NCI-H1417 treated with DMSO at 0.1 percent for 48 hours (cell line): ENCODE measurements around the gene SC5D.

ENCODE experiments used
- DNase-seq: peaks from one replicate; lab custom pipeline; 2025; lab: John Stamatoyannopoulos, UW

The SC5D gene

GRCh38 chr11:121329781-121330395 lies 37.3 kb downstream of the SC5D start:
- DNase-seq: no peak

GRCh38 chr11:121330614-121331435 lies 38.3 kb downstream of the SC5D start:
- no peak for DNase-seq

- DNase-seq: no peak
Observed at GRCh38 chr11:121334973-121335710, 42.6 kb downstream of the SC5D start.

- no peak for DNase-seq
Observed at GRCh38 chr11:121336279-121336937, 43.8 kb downstream of the SC5D start.

- no peak for DNase-seq
Observed at GRCh38 chr11:121337078-121337477, 44.5 kb downstream of the SC5D start.

- no peak for DNase-seq
Observed at GRCh38 chr11:121337740-121338272, 45.2 kb downstream of the SC5D start.

GRCh38 chr11:121338536-121338935 lies 46.0 kb downstream of the SC5D start:
- no peak for DNase-seq

- no peak for DNase-seq
Observed at GRCh38 chr11:121340032-121340580, 47.5 kb downstream of the SC5D start.

GRCh38 chr11:121341609-121342008 lies 49.0 kb downstream of the SC5D start:
- DNase-seq: no peak

- DNase-seq: no peak
Observed at GRCh38 chr11:121344824-121345223, 52.3 kb downstream of the SC5D start.

- DNase-seq: no peak
Observed at GRCh38 chr11:121347094-121347493, 54.5 kb downstream of the SC5D start.

- no peak for DNase-seq
Observed at GRCh38 chr11:121347813-121348212, 55.2 kb downstream of the SC5D start.

GRCh38 chr11:121348220-121348875 lies 55.8 kb downstream of the SC5D start:
- DNase-seq: no peak

- no peak for DNase-seq
Observed at GRCh38 chr11:121349790-121350189, 57.2 kb downstream of the SC5D start.

- no peak for DNase-seq
Observed at GRCh38 chr11:121350314-121351082, 57.9 kb downstream of the SC5D start.

GRCh38 chr11:121351083-121351630 lies 58.6 kb downstream of the SC5D start:
- DNase-seq: no peak

GRCh38 chr11:121352251-121352891 lies 59.8 kb downstream of the SC5D start:
- no peak for DNase-seq

- DNase-seq: no peak
Observed at GRCh38 chr11:121354192-121354591, 61.6 kb downstream of the SC5D start.

GRCh38 chr11:121356357-121356756 lies 63.8 kb downstream of the SC5D start:
- DNase-seq: no peak
